ENCODE results near the gene MN1.

DNA sequence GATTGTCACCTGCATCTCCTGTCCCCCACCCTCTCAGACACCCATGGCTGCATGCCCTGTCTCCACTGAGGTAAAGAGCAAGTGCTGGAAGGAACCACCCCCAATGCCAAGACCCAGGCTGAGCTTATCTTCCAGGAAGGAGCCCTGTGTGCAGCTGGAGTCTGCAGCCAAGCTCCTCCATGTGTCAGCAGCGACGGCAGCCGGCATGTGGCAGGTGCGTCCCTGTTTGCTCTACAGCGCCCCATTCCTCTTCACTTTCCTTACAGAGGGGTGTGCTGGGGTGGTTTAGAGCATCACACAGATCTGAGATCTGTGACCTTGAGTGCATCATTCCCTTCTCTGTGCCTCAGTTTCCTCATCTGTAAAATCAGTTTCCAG is 7.7 kb upstream of the MN1 start:
- TF ChIP-seq, protein P1, sequence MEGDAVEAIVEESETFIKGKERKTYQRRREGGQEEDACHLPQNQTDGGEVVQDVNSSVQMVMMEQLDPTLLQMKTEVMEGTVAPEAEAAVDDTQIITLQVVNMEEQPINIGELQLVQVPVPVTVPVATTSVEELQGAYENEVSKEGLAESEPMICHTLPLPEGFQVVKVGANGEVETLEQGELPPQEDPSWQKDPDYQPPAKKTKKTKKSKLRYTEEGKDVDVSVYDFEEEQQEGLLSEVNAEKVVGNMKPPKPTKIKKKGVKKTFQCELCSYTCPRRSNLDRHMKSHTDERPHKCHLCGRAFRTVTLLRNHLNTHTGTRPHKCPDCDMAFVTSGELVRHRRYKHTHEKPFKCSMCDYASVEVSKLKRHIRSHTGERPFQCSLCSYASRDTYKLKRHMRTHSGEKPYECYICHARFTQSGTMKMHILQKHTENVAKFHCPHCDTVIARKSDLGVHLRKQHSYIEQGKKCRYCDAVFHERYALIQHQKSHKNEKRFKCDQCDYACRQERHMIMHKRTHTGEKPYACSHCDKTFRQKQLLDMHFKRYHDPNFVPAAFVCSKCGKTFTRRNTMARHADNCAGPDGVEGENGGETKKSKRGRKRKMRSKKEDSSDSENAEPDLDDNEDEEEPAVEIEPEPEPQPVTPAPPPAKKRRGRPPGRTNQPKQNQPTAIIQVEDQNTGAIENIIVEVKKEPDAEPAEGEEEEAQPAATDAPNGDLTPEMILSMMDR (conservative IDR thresholded peaks at IDR 0.05; ENCODE audit: low read depth in 2 of 2) = peak in 1 of 2 experiments; percentile 50; a peak in 2 of 4 replicates
- TF ChIP-seq, protein P2, sequence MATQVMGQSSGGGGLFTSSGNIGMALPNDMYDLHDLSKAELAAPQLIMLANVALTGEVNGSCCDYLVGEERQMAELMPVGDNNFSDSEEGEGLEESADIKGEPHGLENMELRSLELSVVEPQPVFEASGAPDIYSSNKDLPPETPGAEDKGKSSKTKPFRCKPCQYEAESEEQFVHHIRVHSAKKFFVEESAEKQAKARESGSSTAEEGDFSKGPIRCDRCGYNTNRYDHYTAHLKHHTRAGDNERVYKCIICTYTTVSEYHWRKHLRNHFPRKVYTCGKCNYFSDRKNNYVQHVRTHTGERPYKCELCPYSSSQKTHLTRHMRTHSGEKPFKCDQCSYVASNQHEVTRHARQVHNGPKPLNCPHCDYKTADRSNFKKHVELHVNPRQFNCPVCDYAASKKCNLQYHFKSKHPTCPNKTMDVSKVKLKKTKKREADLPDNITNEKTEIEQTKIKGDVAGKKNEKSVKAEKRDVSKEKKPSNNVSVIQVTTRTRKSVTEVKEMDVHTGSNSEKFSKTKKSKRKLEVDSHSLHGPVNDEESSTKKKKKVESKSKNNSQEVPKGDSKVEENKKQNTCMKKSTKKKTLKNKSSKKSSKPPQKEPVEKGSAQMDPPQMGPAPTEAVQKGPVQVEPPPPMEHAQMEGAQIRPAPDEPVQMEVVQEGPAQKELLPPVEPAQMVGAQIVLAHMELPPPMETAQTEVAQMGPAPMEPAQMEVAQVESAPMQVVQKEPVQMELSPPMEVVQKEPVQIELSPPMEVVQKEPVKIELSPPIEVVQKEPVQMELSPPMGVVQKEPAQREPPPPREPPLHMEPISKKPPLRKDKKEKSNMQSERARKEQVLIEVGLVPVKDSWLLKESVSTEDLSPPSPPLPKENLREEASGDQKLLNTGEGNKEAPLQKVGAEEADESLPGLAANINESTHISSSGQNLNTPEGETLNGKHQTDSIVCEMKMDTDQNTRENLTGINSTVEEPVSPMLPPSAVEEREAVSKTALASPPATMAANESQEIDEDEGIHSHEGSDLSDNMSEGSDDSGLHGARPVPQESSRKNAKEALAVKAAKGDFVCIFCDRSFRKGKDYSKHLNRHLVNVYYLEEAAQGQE (IDR thresholded peaks at IDR 0.05; ENCODE audit: unreplicated experiment) = no peak
- TF ChIP-seq EZH2phosphoT487 (IDR thresholded peaks at IDR 0.05; ENCODE audit: unreplicated experiment) (no peak), EZH2 (IDR thresholded peaks at IDR 0.05; ENCODE audit: low read depth, unreplicated experiment) (no peak), JUNB (IDR thresholded peaks at IDR 0.05; ENCODE audit: unreplicated experiment) (no peak), POLR2AphosphoS5 (IDR thresholded peaks at IDR 0.05; ENCODE audit: low read depth) (no peak), ZNF114 (CRISPR knock-in tag; IDR thresholded peaks at IDR 0.05) (no peak), ZNF331 (CRISPR knock-in tag; IDR thresholded peaks at IDR 0.05; ENCODE audit: low read depth) (no peak), CREB1 (CRISPR knock-in tag; IDR thresholded peaks at IDR 0.05; ENCODE audit: low read depth) (no peak), NANOG (IDR thresholded peaks at IDR 0.05; ENCODE audit: borderline replicate concordance) (no peak)
- TF ChIP-seq, protein P3, sequence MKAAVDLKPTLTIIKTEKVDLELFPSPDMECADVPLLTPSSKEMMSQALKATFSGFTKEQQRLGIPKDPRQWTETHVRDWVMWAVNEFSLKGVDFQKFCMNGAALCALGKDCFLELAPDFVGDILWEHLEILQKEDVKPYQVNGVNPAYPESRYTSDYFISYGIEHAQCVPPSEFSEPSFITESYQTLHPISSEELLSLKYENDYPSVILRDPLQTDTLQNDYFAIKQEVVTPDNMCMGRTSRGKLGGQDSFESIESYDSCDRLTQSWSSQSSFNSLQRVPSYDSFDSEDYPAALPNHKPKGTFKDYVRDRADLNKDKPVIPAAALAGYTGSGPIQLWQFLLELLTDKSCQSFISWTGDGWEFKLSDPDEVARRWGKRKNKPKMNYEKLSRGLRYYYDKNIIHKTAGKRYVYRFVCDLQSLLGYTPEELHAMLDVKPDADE (IDR thresholded peaks at IDR 0.05) = no peak
- TF ChIP-seq, protein P4, sequence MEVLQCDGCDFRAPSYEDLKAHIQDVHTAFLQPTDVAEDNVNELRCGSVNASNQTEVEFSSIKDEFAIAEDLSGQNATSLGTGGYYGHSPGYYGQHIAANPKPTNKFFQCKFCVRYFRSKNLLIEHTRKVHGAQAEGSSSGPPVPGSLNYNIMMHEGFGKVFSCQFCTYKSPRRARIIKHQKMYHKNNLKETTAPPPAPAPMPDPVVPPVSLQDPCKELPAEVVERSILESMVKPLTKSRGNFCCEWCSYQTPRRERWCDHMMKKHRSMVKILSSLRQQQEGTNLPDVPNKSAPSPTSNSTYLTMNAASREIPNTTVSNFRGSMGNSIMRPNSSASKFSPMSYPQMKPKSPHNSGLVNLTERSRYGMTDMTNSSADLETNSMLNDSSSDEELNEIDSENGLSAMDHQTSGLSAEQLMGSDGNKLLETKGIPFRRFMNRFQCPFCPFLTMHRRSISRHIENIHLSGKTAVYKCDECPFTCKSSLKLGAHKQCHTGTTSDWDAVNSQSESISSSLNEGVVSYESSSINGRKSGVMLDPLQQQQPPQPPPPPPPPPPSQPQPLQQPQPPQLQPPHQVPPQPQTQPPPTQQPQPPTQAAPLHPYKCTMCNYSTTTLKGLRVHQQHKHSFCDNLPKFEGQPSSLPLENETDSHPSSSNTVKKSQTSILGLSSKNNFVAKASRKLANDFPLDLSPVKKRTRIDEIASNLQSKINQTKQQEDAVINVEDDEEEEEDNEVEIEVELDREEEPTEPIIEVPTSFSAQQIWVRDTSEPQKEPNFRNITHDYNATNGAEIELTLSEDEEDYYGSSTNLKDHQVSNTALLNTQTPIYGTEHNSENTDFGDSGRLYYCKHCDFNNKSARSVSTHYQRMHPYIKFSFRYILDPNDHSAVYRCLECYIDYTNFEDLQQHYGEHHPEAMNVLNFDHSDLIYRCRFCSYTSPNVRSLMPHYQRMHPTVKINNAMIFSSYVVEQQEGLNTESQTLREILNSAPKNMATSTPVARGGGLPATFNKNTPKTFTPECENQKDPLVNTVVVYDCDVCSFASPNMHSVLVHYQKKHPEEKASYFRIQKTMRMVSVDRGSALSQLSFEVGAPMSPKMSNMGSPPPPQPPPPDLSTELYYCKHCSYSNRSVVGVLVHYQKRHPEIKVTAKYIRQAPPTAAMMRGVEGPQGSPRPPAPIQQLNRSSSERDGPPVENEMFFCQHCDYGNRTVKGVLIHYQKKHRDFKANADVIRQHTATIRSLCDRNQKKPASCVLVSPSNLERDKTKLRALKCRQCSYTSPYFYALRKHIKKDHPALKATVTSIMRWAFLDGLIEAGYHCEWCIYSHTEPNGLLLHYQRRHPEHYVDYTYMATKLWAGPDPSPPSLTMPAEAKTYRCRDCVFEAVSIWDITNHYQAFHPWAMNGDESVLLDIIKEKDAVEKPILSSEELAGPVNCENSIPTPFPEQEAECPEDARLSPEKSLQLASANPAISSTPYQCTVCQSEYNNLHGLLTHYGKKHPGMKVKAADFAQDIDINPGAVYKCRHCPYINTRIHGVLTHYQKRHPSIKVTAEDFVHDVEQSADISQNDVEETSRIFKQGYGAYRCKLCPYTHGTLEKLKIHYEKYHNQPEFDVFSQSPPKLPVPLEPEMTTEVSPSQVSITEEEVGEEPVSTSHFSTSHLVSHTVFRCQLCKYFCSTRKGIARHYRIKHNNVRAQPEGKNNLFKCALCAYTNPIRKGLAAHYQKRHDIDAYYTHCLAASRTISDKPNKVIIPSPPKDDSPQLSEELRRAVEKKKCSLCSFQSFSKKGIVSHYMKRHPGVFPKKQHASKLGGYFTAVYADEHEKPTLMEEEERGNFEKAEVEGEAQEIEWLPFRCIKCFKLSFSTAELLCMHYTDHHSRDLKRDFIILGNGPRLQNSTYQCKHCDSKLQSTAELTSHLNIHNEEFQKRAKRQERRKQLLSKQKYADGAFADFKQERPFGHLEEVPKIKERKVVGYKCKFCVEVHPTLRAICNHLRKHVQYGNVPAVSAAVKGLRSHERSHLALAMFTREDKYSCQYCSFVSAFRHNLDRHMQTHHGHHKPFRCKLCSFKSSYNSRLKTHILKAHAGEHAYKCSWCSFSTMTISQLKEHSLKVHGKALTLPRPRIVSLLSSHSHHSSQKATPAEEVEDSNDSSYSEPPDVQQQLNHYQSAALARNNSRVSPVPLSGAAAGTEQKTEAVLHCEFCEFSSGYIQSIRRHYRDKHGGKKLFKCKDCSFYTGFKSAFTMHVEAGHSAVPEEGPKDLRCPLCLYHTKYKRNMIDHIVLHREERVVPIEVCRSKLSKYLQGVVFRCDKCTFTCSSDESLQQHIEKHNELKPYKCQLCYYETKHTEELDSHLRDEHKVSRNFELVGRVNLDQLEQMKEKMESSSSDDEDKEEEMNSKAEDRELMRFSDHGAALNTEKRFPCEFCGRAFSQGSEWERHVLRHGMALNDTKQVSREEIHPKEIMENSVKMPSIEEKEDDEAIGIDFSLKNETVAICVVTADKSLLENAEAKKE (CRISPR knock-in tag; IDR thresholded peaks at IDR 0.05) = no peak
